Measurements from ENCODE around the gene DLGAP3.

DLGAP3 gene

DNA sequence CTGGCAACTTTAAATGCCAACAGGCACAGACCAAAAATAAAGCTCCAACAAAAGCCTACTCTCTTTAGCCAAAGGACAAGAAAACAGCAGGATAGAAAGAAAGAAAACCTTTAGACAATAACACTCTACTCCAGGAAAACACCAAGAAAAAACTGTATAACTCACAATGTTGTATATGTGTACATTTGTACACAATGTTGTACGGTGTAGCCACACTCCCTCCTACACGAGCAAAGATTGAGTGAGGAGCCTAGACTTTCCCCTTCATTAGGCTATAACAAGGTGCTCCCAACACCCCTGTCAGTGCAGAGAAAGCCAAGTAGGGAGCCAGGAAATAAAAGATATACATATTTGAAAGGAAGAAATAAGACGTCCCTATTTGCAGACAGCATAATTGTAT, 112.7 kb downstream of the DLGAP3 start:
- Histone ChIP-seq H3K36me3 (ENCODE audit: insufficient read depth, low read length) (no peaks in the 10 kb centered on the region), H3K27ac (ENCODE audit: low read length) (no peak overlapping the region), H2AFZ (ENCODE audit: low read depth, low read length) (no peak overlapping the region), H3K4me3 (ENCODE audit: low read depth in 1 of 2, low read length in 2 of 2) (no peak overlapping the region), H3K4me2 (ENCODE audit: insufficient read depth, low read length) (no peak overlapping the region), H3K27me3 (ENCODE audit: insufficient read depth, low read length, poor library complexity) (no peaks in the 10 kb centered on the region), H3K79me2 (ENCODE audit: insufficient read depth, low read length) (no peaks in the 10 kb centered on the region), H4K20me1 (ENCODE audit: insufficient read depth, low read length) (no peaks in the 10 kb centered on the region), H3K9ac (ENCODE audit: low read depth, low read length) (no peak overlapping the region), H3K9me3 (ENCODE audit: insufficient read depth, low read length, severe bottlenecking) (no peaks in the 10 kb centered on the region), H3K4me1 (ENCODE audit: insufficient read depth, low read length) (no peaks in the 10 kb centered on the region)
- TF ChIP-seq, protein P1, sequence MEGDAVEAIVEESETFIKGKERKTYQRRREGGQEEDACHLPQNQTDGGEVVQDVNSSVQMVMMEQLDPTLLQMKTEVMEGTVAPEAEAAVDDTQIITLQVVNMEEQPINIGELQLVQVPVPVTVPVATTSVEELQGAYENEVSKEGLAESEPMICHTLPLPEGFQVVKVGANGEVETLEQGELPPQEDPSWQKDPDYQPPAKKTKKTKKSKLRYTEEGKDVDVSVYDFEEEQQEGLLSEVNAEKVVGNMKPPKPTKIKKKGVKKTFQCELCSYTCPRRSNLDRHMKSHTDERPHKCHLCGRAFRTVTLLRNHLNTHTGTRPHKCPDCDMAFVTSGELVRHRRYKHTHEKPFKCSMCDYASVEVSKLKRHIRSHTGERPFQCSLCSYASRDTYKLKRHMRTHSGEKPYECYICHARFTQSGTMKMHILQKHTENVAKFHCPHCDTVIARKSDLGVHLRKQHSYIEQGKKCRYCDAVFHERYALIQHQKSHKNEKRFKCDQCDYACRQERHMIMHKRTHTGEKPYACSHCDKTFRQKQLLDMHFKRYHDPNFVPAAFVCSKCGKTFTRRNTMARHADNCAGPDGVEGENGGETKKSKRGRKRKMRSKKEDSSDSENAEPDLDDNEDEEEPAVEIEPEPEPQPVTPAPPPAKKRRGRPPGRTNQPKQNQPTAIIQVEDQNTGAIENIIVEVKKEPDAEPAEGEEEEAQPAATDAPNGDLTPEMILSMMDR (IDR thresholded peaks at IDR 0.05; ENCODE audit: borderline replicate concordance, extremely low read depth, low read length, poor library complexity, severe bottlenecking), result no peak
- TF ChIP-seq EZH2 (IDR thresholded peaks at IDR 0.05; ENCODE audit: borderline replicate concordance, low read depth, low read length, severe bottlenecking), result no peak
- DNase-seq (no peak), ATAC-seq (ENCODE audit: insufficient read depth, low read depth) (no peak)

DNA sequence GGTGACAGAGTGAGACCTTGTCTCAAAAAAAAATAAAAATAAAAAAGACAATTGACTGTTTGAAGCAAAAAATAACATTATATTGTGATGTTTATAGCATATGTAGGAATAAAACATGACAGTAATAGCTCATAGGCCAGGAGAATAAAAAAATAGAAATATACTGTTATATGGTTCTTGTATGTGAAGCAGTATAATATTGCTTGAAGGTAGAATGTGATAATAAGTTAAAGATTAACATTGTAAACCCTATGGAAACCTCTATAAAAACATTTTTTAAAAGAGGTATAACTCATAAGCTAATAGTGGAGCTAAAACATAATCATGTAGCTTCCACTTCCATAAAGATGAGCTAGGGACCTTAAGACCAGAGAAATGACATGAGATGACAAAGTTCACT, 113.1 kb downstream of the DLGAP3 start:
- Histone ChIP-seq H3K9ac (ENCODE audit: low read depth, low read length) (no peak overlapping the region), H3K9me3 (ENCODE audit: insufficient read depth, low read length, severe bottlenecking) (no peaks in the 10 kb centered on the region), H3K4me3 (ENCODE audit: low read depth in 1 of 2, low read length in 2 of 2) (no peak overlapping the region), H3K4me1 (ENCODE audit: insufficient read depth, low read length) (no peaks in the 10 kb centered on the region), H3K27ac (ENCODE audit: low read length) (no peak overlapping the region), H3K4me2 (ENCODE audit: insufficient read depth, low read length) (no peak overlapping the region), H2AFZ (ENCODE audit: low read depth, low read length) (no peak overlapping the region), H3K27me3 (ENCODE audit: insufficient read depth, low read length, poor library complexity) (no peaks in the 10 kb centered on the region), H3K36me3 (ENCODE audit: insufficient read depth, low read length) (no peaks in the 10 kb centered on the region), H4K20me1 (ENCODE audit: insufficient read depth, low read length) (no peaks in the 10 kb centered on the region), H3K79me2 (ENCODE audit: insufficient read depth, low read length) (no peaks in the 10 kb centered on the region)
- ATAC-seq (ENCODE audit: insufficient read depth, low read depth), result no peak
- TF ChIP-seq, protein P1 (IDR thresholded peaks at IDR 0.05; ENCODE audit: borderline replicate concordance, extremely low read depth, low read length, poor library complexity, severe bottlenecking), result no peak
- TF ChIP-seq EZH2 (IDR thresholded peaks at IDR 0.05; ENCODE audit: borderline replicate concordance, low read depth, low read length, severe bottlenecking), result no peak
- DNase-seq, result no peak
